IMR-90 (cell line): ENCODE data around the gene ACOT12. TPM values are rescaled to one million over a fixed set of nuclear protein-coding genes. Genes with fewer than 3 reads are reported as not detected.

Experiments used
- ATAC-seq: fragments of 200-7000 bp; cut with Tn5 transposase; 2 replicates; pipeline ENCODE4 v1.9.1; 2020; ENCODE audit warnings: low read depth, mild to moderate bottlenecking, moderate library complexity
- BruUV-seq: library from RNA; stranded (reverse); fragments of 400-500 nt; replicated peaks from 2 replicates; lab custom pipeline; 2021; lab: Mats Ljungman, UMichigan
- CTCF ChIA-PET: fragments of 300-600 bp; formaldehyde crosslinking; extraction: SDS; loops from one replicate; lab custom pipeline; 2021; ENCODE audit warnings: antibody characterized with exemption; lab: Yijun Ruan, JAX
- POLR2A ChIA-PET: fragments of 300-600 bp; sonication (Branson Sonifier 250); formaldehyde crosslinking; loops from one replicate; lab custom pipeline; 2022; ENCODE audit warnings: antibody characterized with exemption; ENCODE audit not compliant: unreplicated experiment; lab: Charles Lee
- DNase-seq: peaks from one replicate; pipeline ENCODE4 v3.0.0; 2013
- H2AFZ ChIP-seq: replicated peaks from 2 replicates; pipeline ENCODE3; 2013; ENCODE audit warnings: low read length, mild to moderate bottlenecking; ENCODE audit not compliant: poor library complexity
- H2AK5ac ChIP-seq: 2 replicates; pipeline ENCODE4 v1.6.1; 2013; ENCODE audit warnings: low read depth, low read length, inconsistent platforms
- H2AK9ac ChIP-seq: replicated peaks from 2 replicates; pipeline ENCODE3; 2013; ENCODE audit warnings: mild to moderate bottlenecking, low read depth, low read length, moderate library complexity; ENCODE audit not compliant: poor library complexity
- H2BK120ac ChIP-seq: 2 replicates; pipeline ENCODE4 v1.6.1; 2013; ENCODE audit warnings: low read depth, low read length, inconsistent platforms
- H2BK15ac ChIP-seq: 3 replicates; pipeline ENCODE4 v1.6.1; 2013; ENCODE audit warnings: low read depth, low read length, inconsistent platforms
- H2BK20ac ChIP-seq: 2 replicates; pipeline ENCODE4 v1.6.1; 2013; ENCODE audit warnings: low read depth, mild to moderate bottlenecking, inconsistent platforms, low read length, moderate library complexity
- H2BK5ac ChIP-seq: 2 replicates; pipeline ENCODE4 v1.6.1; 2013; ENCODE audit warnings: mild to moderate bottlenecking, low read depth, low read length, inconsistent platforms; ENCODE audit not compliant: poor library complexity, severe bottlenecking
- H3K14ac ChIP-seq: replicated peaks from 2 replicates; pipeline ENCODE4 v1.6.1; 2013; ENCODE audit warnings: low read depth, low read length, inconsistent platforms
- H3K18ac ChIP-seq: 2 replicates; pipeline ENCODE4 v1.6.1; 2013; ENCODE audit warnings: low read depth, low read length, control low read depth
- H3K23ac ChIP-seq: 2 replicates; pipeline ENCODE4 v1.6.1; 2013; ENCODE audit warnings: low read depth, low read length, inconsistent platforms
- H3K27ac ChIP-seq: 2 replicates; pipeline ENCODE4 v1.5.1; 2013; ENCODE audit warnings: mild to moderate bottlenecking, control low read depth, low read length; ENCODE audit not compliant: insufficient read depth
- H3K27me3 ChIP-seq: 2 replicates; pipeline ENCODE4 v1.6.1; 2013; ENCODE audit warnings: low read length; ENCODE audit not compliant: control insufficient read depth, insufficient read depth
- H3K36me3 ChIP-seq: 2 replicates; pipeline ENCODE4 v1.6.1; 2013; ENCODE audit warnings: low read length, mixed read lengths; ENCODE audit not compliant: control insufficient read depth, insufficient read depth
- H3K4ac ChIP-seq: 2 replicates; pipeline ENCODE4 v1.6.1; 2013; ENCODE audit warnings: low read depth, low read length, inconsistent platforms
- H3K4me1 ChIP-seq: 2 replicates; pipeline ENCODE4 v1.6.1; 2013; ENCODE audit warnings: low read length, mixed read lengths; ENCODE audit not compliant: control insufficient read depth, insufficient read depth
- H3K4me2 ChIP-seq: 2 replicates; pipeline ENCODE4 v1.6.1; 2013; ENCODE audit warnings: low read depth, mild to moderate bottlenecking, control low read depth, low read length, moderate library complexity
- H3K4me3 ChIP-seq: 2 replicates; pipeline ENCODE4 v1.5.1; 2013; ENCODE audit warnings: low read depth, mild to moderate bottlenecking, control low read depth, low read length, moderate library complexity; ENCODE audit not compliant: insufficient read depth
- H3K56ac ChIP-seq: 2 replicates; pipeline ENCODE4 v1.6.1; 2013; ENCODE audit warnings: low read length, inconsistent platforms; ENCODE audit not compliant: insufficient read depth; ENCODE audit errors: extremely low read depth
- H3K79me1 ChIP-seq, 2 experiments: 2 replicates each; pipeline ENCODE4 v1.6.1; 2013; ENCODE audit warnings: low read length in 2 of 2, inconsistent platforms in 1 of 2, low read depth in 1 of 2
- H3K9ac ChIP-seq: 2 replicates; pipeline ENCODE4 v1.6.1; 2013; ENCODE audit warnings: low read depth, low read length, control low read depth
- H3K9me1 ChIP-seq: 2 replicates; pipeline ENCODE4 v1.6.1; 2013; ENCODE audit warnings: low read length, inconsistent platforms; ENCODE audit not compliant: insufficient read depth
- H3K9me3 ChIP-seq: 2 replicates; pipeline ENCODE4 v1.6.1; 2013; ENCODE audit warnings: low read length; ENCODE audit not compliant: control insufficient read depth, insufficient read depth
- H4K20me1 ChIP-seq: 2 replicates; pipeline ENCODE4 v1.6.1; 2013; ENCODE audit warnings: low read length, inconsistent platforms; ENCODE audit not compliant: insufficient read depth
- H4K5ac ChIP-seq: 2 replicates; pipeline ENCODE4 v1.6.1; 2013; ENCODE audit warnings: mild to moderate bottlenecking, low read depth, low read length, control low read depth
- H4K8ac ChIP-seq, 2 experiments: 2 replicates each; pipeline ENCODE4 v1.6.1; 2013; ENCODE audit warnings: low read depth in 2 of 2, low read length in 2 of 2, control low read depth in 1 of 2, inconsistent platforms in 1 of 2
- H4K91ac ChIP-seq: 2 replicates; pipeline ENCODE4 v1.6.1; 2013; ENCODE audit warnings: low read depth, low read length, inconsistent platforms; ENCODE audit not compliant: insufficient read depth
- BHLHE40 ChIP-seq: fragments of 150-350 bp; IDR thresholded peaks from 2 replicates; pipeline ENCODE4 v1.6.1; 2016; ENCODE audit warnings: mild to moderate bottlenecking, low read depth, low read length
- CEBPB ChIP-seq: IDR thresholded peaks from 2 replicates; pipeline ENCODE4 v1.6.1; 2012; ENCODE audit warnings: low read depth, low read length, improper control_type of control experiment
- CHD1 ChIP-seq: IDR thresholded peaks from 2 replicates; pipeline ENCODE4 v1.6.1; 2012; ENCODE audit warnings: low read depth, low read length, improper control_type of control experiment
- CTCF ChIP-seq: conservative IDR thresholded peaks from 2 replicates; pipeline ENCODE4 v1.5.1; 2012; ENCODE audit warnings: mild to moderate bottlenecking, low read depth, low read length, improper control_type of control experiment
- ELK1 ChIP-seq: fragments of 150-350 bp; IDR thresholded peaks from 2 replicates; pipeline ENCODE4 v1.6.1; 2016; ENCODE audit warnings: low read depth, mild to moderate bottlenecking, low read length, moderate library complexity, borderline replicate concordance
- FOS ChIP-seq: fragments of 150-350 bp; IDR thresholded peaks from 2 replicates; pipeline ENCODE4 v1.6.1; 2016; ENCODE audit warnings: low read depth, low read length
- MAFK ChIP-seq: IDR thresholded peaks from 2 replicates; pipeline ENCODE4 v1.6.1; 2012; ENCODE audit warnings: low read depth, low read length, improper control_type of control experiment
- MAZ ChIP-seq: IDR thresholded peaks from 2 replicates; pipeline ENCODE4 v1.6.1; 2012; ENCODE audit warnings: low read depth, mild to moderate bottlenecking, low read length, improper control_type of control experiment, moderate library complexity, borderline replicate concordance
- MXI1 ChIP-seq: IDR thresholded peaks from 2 replicates; pipeline ENCODE4 v1.6.1; 2012; ENCODE audit warnings: low read depth, mild to moderate bottlenecking, low read length, moderate library complexity, borderline replicate concordance
- NFE2L2 ChIP-seq: fragments of 150-350 bp; IDR thresholded peaks from 2 replicates; pipeline ENCODE4 v1.6.1; 2016; ENCODE audit warnings: low read depth, mild to moderate bottlenecking, low read length
- POLR2A ChIP-seq: IDR thresholded peaks from 2 replicates; pipeline ENCODE4 v1.6.1; 2012; ENCODE audit warnings: mild to moderate bottlenecking, low read depth, low read length
- RAD21 ChIP-seq: IDR thresholded peaks from 2 replicates; pipeline ENCODE4 v1.6.1; 2012; ENCODE audit warnings: low read length, improper control_type of control experiment
- RCOR1 ChIP-seq: IDR thresholded peaks from 2 replicates; pipeline ENCODE4 v1.6.1; 2012; ENCODE audit warnings: mild to moderate bottlenecking, low read length, improper control_type of control experiment; ENCODE audit not compliant: insufficient replicate concordance
- RFX5 ChIP-seq: IDR thresholded peaks from 2 replicates; pipeline ENCODE4 v1.8.0; 2012; ENCODE audit warnings: low read depth, mild to moderate bottlenecking, low read length, moderate library complexity
- SMC3 ChIP-seq: fragments of 150-350 bp; IDR thresholded peaks from 2 replicates; pipeline ENCODE4 v1.6.1; 2016; ENCODE audit warnings: low read depth, mild to moderate bottlenecking, antibody characterized with exemption, low read length, moderate library complexity
- USF2 ChIP-seq: fragments of 150-350 bp; IDR thresholded peaks from 2 replicates; pipeline ENCODE4 v1.6.1; 2017; ENCODE audit warnings: mild to moderate bottlenecking, antibody characterized with exemption, low read length, low read depth
- WGBS, 2 experiments: methylation state at CpG; one replicate each; pipeline versions ENCODE4 v1.1.5 to v1.1.7; 2013; ENCODE audit warnings: missing lambda C conversion rate in 2 of 2; ENCODE audit not compliant: insufficient read length in 1 of 2; ENCODE audit errors: extremely low coverage in 2 of 2; 5-methylcytosine and 5-hydroxymethylcytosine counted together
- dilution Hi-C: fragments of 300-500 bp; cut with HindIII; formaldehyde crosslinking; loops from one replicate; pipeline ENCODE4 v1.14.3; 2018; ENCODE audit warnings: low sequenced_read_pairs; ENCODE audit not compliant: unreplicated experiment
- in situ Hi-C: fragments of 300-500 bp; cut with MboI; formaldehyde crosslinking; loops from 3 replicates; pipeline ENCODE4 v1.14.3; 2019; ENCODE audit warnings: low sequenced_read_pairs, inconsistent platforms, mixed read lengths
- intact Hi-C: fragments of 100-400 bp; cut with micrococcal nuclease; formaldehyde crosslinking; loops from 2 replicates; pipeline ENCODE4 v1.10.0; 2022
- polyA plus RNA-seq, 3 experiments: library from polyadenylated mRNA; depleted of rRNA; stranded (reverse); fragments of >200 nt; gene quantifications; 2 replicates each; pipeline ENCODE4 v1.2.3, GENCODE V29; 2012; ENCODE audit warnings: low replicate concordance in 1 of 3
- total RNA-seq: library from RNA; depleted of rRNA; stranded (reverse); fragments of >200 nt; gene quantifications from 2 replicates; pipeline ENCODE4 v1.2.3, GENCODE V29; 2012

The ACOT12 gene
- total and polyA plus RNA-seq, 2 of the 4 experiments (the other 2 are of a cell fraction): not detected

GRCh38 chr5:81353189-81353588, 40.7 kb downstream of the ACOT12 start:
- CTCF ChIA-PET: no interaction called here
- H3K9me1 ChIP-seq: no peaks in the 10 kb centered on the region
- H3K4me3 ChIP-seq: no peak overlapping the region
- no peaks in the 10 kb centered on the region for H3K79me1 ChIP-seq
- H2AFZ ChIP-seq: no peak overlapping the region
- H3K27me3 ChIP-seq: peaks cover 3% of the 10 kb centered on the region
- no peak overlapping the region for H2AK5ac ChIP-seq
- no peak overlapping the region for H2BK20ac ChIP-seq
- DNase-seq (no peak), ATAC-seq (no peak)
- no peak overlapping the region for H3K56ac ChIP-seq
- no peak overlapping the region for H2AK9ac ChIP-seq
- no peak overlapping the region for H4K8ac ChIP-seq
- no peaks in the 10 kb centered on the region for H3K36me3 ChIP-seq
- dilution Hi-C loops: no loop called here
- no peak overlapping the region for H3K4ac ChIP-seq
- no peak overlapping the region for H2BK15ac ChIP-seq
- intact Hi-C loops: no loop called here
- no peaks in the 10 kb centered on the region; the same call in 1 of the 2 replicates for H3K4me1 ChIP-seq
- in situ Hi-C loops: no loop called here
- POLR2A ChIA-PET: no interaction called here
- no CpG with 5 or more reads among the region's 5 CpGs for WGBS, 2 experiments
- no TSS peak for BruUV-seq
- no peak overlapping the region for H3K14ac ChIP-seq
- H3K23ac ChIP-seq: no peak overlapping the region
- no peaks in the 10 kb centered on the region for H4K20me1 ChIP-seq
- no peak for TF ChIP-seq NFE2L2
- TF ChIP-seq CEBPB: no peak
- TF ChIP-seq USF2: no peak
- TF ChIP-seq SMC3: no peak
- TF ChIP-seq ELK1: no peak
- TF ChIP-seq FOS: no peak
- TF ChIP-seq MAZ: no peak
- TF ChIP-seq CHD1: no peak
- TF ChIP-seq RAD21: no peak
- no peak for TF ChIP-seq MAFK
- no peak for TF ChIP-seq RCOR1
- TF ChIP-seq POLR2A: no peak
- no peak for TF ChIP-seq RFX5
- no peak for TF ChIP-seq MXI1
- no peak for TF ChIP-seq CTCF
- no peak for TF ChIP-seq BHLHE40
- no peaks in the 10 kb centered on the region for H3K9me3 ChIP-seq
- no peak overlapping the region for H2BK5ac ChIP-seq
- H4K91ac ChIP-seq: no peak overlapping the region
- H4K5ac ChIP-seq: no peak overlapping the region
- no peak overlapping the region for H3K9ac ChIP-seq
- no peak overlapping the region for H3K27ac ChIP-seq
- no peak overlapping the region for H3K18ac ChIP-seq
- H2BK120ac ChIP-seq: no peak overlapping the region
- no peak overlapping the region for H3K4me2 ChIP-seq
